Colonic mucosa (tissue), 4 donors: ENCODE data around the gene ALDH1L1. TPM values are rescaled to one million over a fixed set of nuclear protein-coding genes. Genes with fewer than 3 reads are reported as not detected.

Experiments
- DNase-seq: peaks from one replicate; pipeline ENCODE4 v3.0.0-alpha.2; 2020
- H3K27ac ChIP-seq: fragments of 200-600 bp; one replicate; pipeline ENCODE4 v1.8.0; 2021
- H3K27me3 ChIP-seq: fragments of 200-600 bp; one replicate; pipeline ENCODE4 v1.8.0; 2021
- H3K36me3 ChIP-seq: fragments of 200-600 bp; one replicate; pipeline ENCODE4 v1.8.0; 2021
- H3K4me1 ChIP-seq: fragments of 200-600 bp; one replicate; pipeline ENCODE4 v1.8.0; 2021; ENCODE audit warnings: mild to moderate bottlenecking
- H3K4me3 ChIP-seq: fragments of 200-600 bp; one replicate; pipeline ENCODE4 v1.8.0; 2021
- H3K9ac ChIP-seq, 2 donors: one replicate each; pipeline ENCODE4 v1.7.0; 2013; ENCODE audit warnings: control low read depth in 2 of 2, low read depth in 2 of 2, low read length in 2 of 2
- H3K9me3 ChIP-seq: fragments of 200-600 bp; one replicate; pipeline ENCODE4 v1.8.0; 2021
- CTCF ChIP-seq: fragments of 200-600 bp; IDR thresholded peaks from one replicate; pipeline ENCODE4 v1.8.0; 2022; ENCODE audit warnings: antibody characterized with exemption, mild to moderate bottlenecking
- intact Hi-C: fragments of 100-400 bp; cut with DNase I; formaldehyde crosslinking; loops from one replicate; pipeline ENCODE4 v1.14.1; 2022
- total RNA-seq, 2 donors: library from RNA; stranded (reverse); fragmentation: NEBNext Ultra II Directional in 1 of 2; extraction: Animal tissue kit (Norgen Biotek cat#: 25700) in 1 of 2; gene quantifications; one replicate each; pipeline ENCODE4 v1.2.1, GENCODE V29; 2021
- donor health status: healthy.
- donor health status: DM: no; HTN: no; CAD: no.
- donor health status: DM: no; HTN: no; CAD: no.

The ALDH1L1 gene
- total RNA-seq, 2 donors from 2014 or later, result 15.3 to 25.6 TPM

- intact Hi-C loops, result no loop called here
Observed at GRCh38 chr3:126201168-126201567, 20.8 kb upstream of the ALDH1L1 start.

GRCh38 chr3:126200534-126200933 lies 20.1 kb upstream of the ALDH1L1 start:
- Histone ChIP-seq H3K9ac (no peak overlapping the region), H3K4me3 (no peak overlapping the region), H3K27ac (no peak overlapping the region), H3K4me1 (no peaks in the 10 kb centered on the region), H3K9me3 (no peaks in the 10 kb centered on the region), H3K36me3 (no peaks in the 10 kb centered on the region), H3K27me3 (no peaks in the 10 kb centered on the region)
- intact Hi-C loops, result no loop called here
- TF ChIP-seq CTCF, result no peak
- no peak for DNase-seq

More at GRCh38 chr3:126201168-126201567, 20.8 kb upstream of the ALDH1L1 start:
- Histone ChIP-seq H3K9me3 (no peaks in the 10 kb centered on the region), H3K27ac (no peak overlapping the region), H3K4me3 (no peak overlapping the region), H3K4me1 (no peaks in the 10 kb centered on the region), H3K9ac (no peak overlapping the region), H3K36me3 (no peaks in the 10 kb centered on the region), H3K27me3 (no peaks in the 10 kb centered on the region)
- no peak for DNase-seq
- TF ChIP-seq CTCF, result no peak

- no peak for TF ChIP-seq CTCF
- no peaks in the 10 kb centered on the region for H3K4me1 ChIP-seq
- no peaks in the 10 kb centered on the region for H3K9me3 ChIP-seq
- intact Hi-C loops, result loop anchor here (2.0 kb wide), 1 partner anchor 64 kb away; no protein-coding TSS in a partner anchor
- no peaks in the 10 kb centered on the region for H3K36me3 ChIP-seq
- no peak overlapping the region for H3K4me3 ChIP-seq
- DNase-seq, result no peak
- H3K9ac ChIP-seq, result no peak overlapping the region
- H3K27me3 ChIP-seq, result no peaks in the 10 kb centered on the region
- no peak overlapping the region for H3K27ac ChIP-seq
Observed at GRCh38 chr3:126199256-126199655, 18.9 kb upstream of the ALDH1L1 start.

GRCh38 chr3:126197854-126198584 lies 17.6 kb upstream of the ALDH1L1 start:
- no peaks in the 10 kb centered on the region for H3K9me3 ChIP-seq
- no peaks in the 10 kb centered on the region for H3K4me1 ChIP-seq
- no peak overlapping the region for H3K27ac ChIP-seq
- H3K9ac ChIP-seq, result no peak overlapping the region
- H3K4me3 ChIP-seq, result no peak overlapping the region
- DNase-seq, result peak; percentile 70
- peak; percentile 71 for TF ChIP-seq CTCF
- H3K27me3 ChIP-seq, result no peaks in the 10 kb centered on the region
- no peaks in the 10 kb centered on the region for H3K36me3 ChIP-seq
- intact Hi-C loops, result loop anchor here (2.0 kb wide), 1 partner anchor 63 kb away; no protein-coding TSS in a partner anchor

GRCh38 chr3:126197343-126197742 lies 17.0 kb upstream of the ALDH1L1 start:
- no peak for TF ChIP-seq CTCF
- DNase-seq, result no peak
- H3K4me3 ChIP-seq, result no peak overlapping the region
- H3K4me1 ChIP-seq, result no peaks in the 10 kb centered on the region
- intact Hi-C loops, result no loop called here
- no peaks in the 10 kb centered on the region for H3K9me3 ChIP-seq
- H3K27me3 ChIP-seq, result no peaks in the 10 kb centered on the region
- no peak overlapping the region for H3K27ac ChIP-seq
- no peak overlapping the region for H3K9ac ChIP-seq
- H3K36me3 ChIP-seq, result no peaks in the 10 kb centered on the region
